Measurements from ENCODE around the gene WASF3.
A peak's percentile ranks its signal among the peaks of the same experiment; 100 is the strongest.
"Not testable (repeated sequence)": the region's sequence is repeated elsewhere in the genome, so short reads cannot be mapped to it uniquely, and the experiment has no call there.

Gene WASF3

DNA sequence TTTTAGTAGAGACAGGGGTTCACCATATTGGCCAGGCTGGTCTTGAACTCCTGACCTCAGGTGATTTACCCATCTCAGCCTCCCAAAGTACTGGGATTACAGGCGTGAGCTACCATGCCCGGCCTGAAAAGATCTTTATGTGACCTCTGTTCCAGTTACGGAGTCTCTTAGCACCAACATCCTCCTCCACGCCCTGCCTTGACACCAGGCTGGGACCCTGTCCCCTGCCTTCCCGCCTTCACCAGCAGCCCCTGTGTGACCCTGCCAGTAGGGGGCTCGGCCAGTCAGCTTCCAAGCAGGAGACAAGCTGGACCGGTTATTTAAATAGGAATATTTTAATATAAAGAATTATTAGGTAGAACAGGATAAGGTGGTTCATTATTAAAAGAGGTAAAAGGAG is 148.9 kb downstream of the WASF3 start:
- DNase-seq (ENCODE audit: low read depth in 1 of 2, low spot score in 1 of 2) = no peak
- no peak for TF ChIP-seq JUND (IDR thresholded peaks at IDR 0.05; ENCODE audit: low read depth)
- in situ Hi-C loops (cut with HindIII; ENCODE audit: low pct_unique_long_range_greater_than_20kb, low sequenced_read_pairs) = no loop called here

DNA sequence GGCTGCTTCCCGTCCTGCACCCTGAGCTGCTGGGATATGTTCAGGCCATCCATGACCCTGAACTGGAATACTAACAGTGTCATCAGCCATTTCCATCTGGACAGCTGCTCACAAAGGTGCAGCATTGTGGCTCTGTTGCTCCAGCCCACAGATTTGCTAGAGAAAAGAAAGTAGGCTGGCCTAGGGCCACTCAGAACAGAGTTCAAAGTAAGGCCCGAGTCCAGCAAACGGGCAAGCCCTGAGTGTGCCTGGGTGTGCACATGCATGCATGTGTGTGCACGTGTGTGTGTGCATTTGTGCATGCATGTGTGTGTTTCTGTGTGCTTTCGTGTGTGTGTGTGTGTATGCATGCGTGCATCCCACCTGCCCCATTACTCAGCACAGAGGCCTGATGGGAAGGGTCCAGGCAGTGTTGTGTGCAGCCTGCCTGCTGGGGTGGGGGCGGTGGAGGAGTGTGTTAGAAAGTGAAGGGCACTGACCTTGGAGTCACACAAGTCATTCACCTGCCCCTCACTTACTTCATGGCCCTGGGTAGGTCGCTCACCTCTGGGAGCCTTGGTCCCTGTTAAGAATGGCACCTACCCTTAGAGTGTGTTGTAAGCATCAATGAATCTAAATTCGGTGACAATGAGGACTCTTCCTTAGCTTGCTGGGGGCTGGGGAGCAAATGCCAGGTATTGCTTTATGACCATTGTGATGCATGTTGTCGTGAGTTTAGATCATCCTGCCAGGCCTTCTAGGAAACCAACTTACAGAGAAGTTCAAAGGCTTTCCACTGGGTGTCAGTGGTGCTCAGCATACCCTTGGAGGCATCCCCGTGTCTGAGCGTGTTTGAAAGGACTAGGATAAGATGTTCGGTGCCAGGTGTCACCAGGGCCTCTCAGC is 149.9 kb downstream of the WASF3 start:
- in situ Hi-C loops (cut with HindIII; ENCODE audit: low pct_unique_long_range_greater_than_20kb, low sequenced_read_pairs) = no loop called here
- peak; percentile 38 to 71 for DNase-seq (ENCODE audit: low read depth in 1 of 2, low spot score in 1 of 2)
- TF ChIP-seq JUND (IDR thresholded peaks at IDR 0.05; ENCODE audit: low read depth) = no peak

GRCh38 chr13:26708007-26708297 is 150.5 kb downstream of the WASF3 start:
- in situ Hi-C loops (cut with HindIII; ENCODE audit: low pct_unique_long_range_greater_than_20kb, low sequenced_read_pairs) = no loop called here

GRCh38 chr13:26709461-26709860 is 152.0 kb downstream of the WASF3 start:
- no peak for TF ChIP-seq JUND (IDR thresholded peaks at IDR 0.05; ENCODE audit: low read depth)
- DNase-seq (ENCODE audit: low read depth in 1 of 2, low spot score in 1 of 2) = no peak
- in situ Hi-C loops (cut with HindIII; ENCODE audit: low pct_unique_long_range_greater_than_20kb, low sequenced_read_pairs) = no loop called here

More at GRCh38 chr13:26708007-26708297, 150.5 kb downstream of the WASF3 start:
- no peak for TF ChIP-seq JUND (IDR thresholded peaks at IDR 0.05; ENCODE audit: low read depth)
- no peak for DNase-seq (ENCODE audit: low read depth in 1 of 2, low spot score in 1 of 2)

DNA sequence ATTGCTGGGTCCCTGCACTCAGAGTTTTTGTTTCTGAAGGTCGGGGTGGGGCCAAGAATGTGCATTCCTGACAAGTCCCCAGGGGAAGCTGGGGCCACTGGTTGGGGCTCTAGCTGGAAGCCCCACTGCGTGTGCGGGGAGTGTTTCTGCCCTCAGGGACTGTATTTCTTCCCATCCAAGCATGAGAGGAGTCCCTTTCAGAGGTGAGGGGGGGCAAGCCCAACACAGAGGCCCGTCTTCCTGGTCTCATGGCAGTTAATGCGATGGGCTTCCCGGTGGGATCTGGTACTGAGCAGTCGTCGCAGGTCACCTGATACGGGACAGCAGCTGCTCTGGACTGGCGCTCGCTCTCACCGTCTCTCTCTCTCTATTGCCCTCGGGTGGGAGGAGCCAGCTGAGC is 152.7 kb downstream of the WASF3 start:
- DNase-seq (ENCODE audit: low read depth in 1 of 2, low spot score in 1 of 2) = no peak
- TF ChIP-seq JUND (IDR thresholded peaks at IDR 0.05; ENCODE audit: low read depth) = no peak
- in situ Hi-C loops (cut with HindIII; ENCODE audit: low pct_unique_long_range_greater_than_20kb, low sequenced_read_pairs) = no loop called here

GRCh38 chr13:26711211-26711610 is 153.7 kb downstream of the WASF3 start:
- in situ Hi-C loops (cut with HindIII; ENCODE audit: low pct_unique_long_range_greater_than_20kb, low sequenced_read_pairs) = no loop called here
- no peak for DNase-seq (ENCODE audit: low read depth in 1 of 2, low spot score in 1 of 2)
- TF ChIP-seq JUND (IDR thresholded peaks at IDR 0.05; ENCODE audit: low read depth) = no peak

DNA sequence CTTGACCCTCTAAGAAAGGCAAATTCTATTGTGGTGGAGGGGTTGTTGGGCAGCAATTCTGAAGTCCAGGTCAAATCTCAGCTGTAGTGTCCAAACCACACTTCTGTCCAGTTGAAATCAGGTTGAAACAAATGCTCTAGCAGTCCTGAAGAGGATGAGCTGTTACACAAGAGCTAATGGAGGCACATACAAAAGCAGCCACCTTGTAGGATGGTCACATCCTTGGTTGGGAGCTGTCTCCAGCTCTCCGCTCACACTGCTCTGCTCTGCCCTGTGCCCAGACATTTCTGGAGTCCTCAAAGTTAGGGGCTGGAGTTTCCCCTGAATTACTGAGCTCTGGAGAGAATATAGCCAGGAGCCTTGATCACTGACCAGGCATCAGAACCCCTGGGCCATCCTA is 155.9 kb downstream of the WASF3 start:
- no peak for DNase-seq (ENCODE audit: low read depth in 1 of 2, low spot score in 1 of 2)
- in situ Hi-C loops (cut with HindIII; ENCODE audit: low pct_unique_long_range_greater_than_20kb, low sequenced_read_pairs) = no loop called here
- TF ChIP-seq JUND (IDR thresholded peaks at IDR 0.05; ENCODE audit: low read depth) = no peak

- in situ Hi-C loops (cut with HindIII; ENCODE audit: low pct_unique_long_range_greater_than_20kb, low sequenced_read_pairs) = no loop called here
These were observed 159.5 kb downstream of the WASF3 start for GRCh38 chr13:26716984-26717383.

DNA sequence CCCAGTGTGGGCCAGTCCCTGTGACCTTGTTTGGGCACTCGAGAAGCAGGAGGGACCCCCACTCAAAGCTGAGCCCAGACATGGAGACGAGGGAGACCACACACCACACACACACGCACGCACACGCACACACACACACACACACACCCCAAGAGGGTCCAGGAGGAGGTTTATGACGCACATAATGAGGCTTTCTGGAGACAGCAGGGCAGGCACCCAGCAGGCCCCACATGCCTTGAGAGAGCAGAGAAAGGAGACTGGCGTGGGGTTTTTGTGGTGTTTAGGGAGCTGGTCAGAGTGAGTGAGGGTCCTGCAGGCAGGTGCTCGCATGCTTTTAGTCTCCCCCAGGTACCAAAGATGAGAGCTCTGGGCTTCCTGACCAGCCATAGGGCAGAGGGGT is 160.7 kb downstream of the WASF3 start:
- DNase-seq (ENCODE audit: low read depth in 1 of 2, low spot score in 1 of 2) = no peak
- no peak for TF ChIP-seq JUND (IDR thresholded peaks at IDR 0.05; ENCODE audit: low read depth)
- in situ Hi-C loops (cut with HindIII; ENCODE audit: low pct_unique_long_range_greater_than_20kb, low sequenced_read_pairs) = no loop called here

More at GRCh38 chr13:26716984-26717383, 159.5 kb downstream of the WASF3 start:
- no peak for TF ChIP-seq JUND (IDR thresholded peaks at IDR 0.05; ENCODE audit: low read depth)
- no peak for DNase-seq (ENCODE audit: low read depth in 1 of 2, low spot score in 1 of 2)

GRCh38 chr13:26718872-26719271 is 161.4 kb downstream of the WASF3 start:
- DNase-seq (ENCODE audit: low read depth in 1 of 2, low spot score in 1 of 2) = no peak
- TF ChIP-seq JUND (IDR thresholded peaks at IDR 0.05; ENCODE audit: low read depth) = no peak
- in situ Hi-C loops (cut with HindIII; ENCODE audit: low pct_unique_long_range_greater_than_20kb, low sequenced_read_pairs) = no loop called here

DNA sequence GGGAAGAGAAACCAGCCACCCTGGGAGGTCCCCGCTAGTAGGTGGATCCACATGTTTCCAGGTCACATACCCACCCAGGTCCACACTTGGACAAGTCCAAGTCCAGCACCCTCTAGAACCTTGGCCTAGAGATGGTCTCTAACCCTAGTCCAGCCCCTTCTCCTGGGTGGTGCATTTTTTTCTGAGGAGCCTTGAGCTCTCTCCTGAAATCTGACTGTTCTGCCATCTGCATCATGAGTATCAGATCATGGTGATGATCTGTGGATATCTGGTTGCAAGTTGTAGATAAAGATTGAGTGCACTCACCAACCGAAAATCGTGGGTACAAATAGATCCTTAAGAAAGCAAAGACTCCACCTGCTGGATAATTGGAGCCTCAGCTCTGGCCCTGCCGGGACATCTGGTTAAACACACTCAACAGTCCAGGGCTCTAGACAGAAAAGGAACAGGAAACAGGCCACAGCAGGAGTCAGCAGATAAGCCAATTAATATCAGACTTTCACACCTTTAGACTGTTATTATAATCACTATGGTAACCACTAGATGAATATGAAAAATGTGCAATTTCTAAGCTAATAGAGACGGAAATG is 162.0 kb downstream of the WASF3 start:
- in situ Hi-C loops (cut with HindIII; ENCODE audit: low pct_unique_long_range_greater_than_20kb, low sequenced_read_pairs) = no loop called here
- peak in 1 of 2 experiments; percentile 16 for DNase-seq (ENCODE audit: low read depth in 1 of 2, low spot score in 1 of 2)
- TF ChIP-seq JUND (IDR thresholded peaks at IDR 0.05; ENCODE audit: low read depth) = no peak

DNA sequence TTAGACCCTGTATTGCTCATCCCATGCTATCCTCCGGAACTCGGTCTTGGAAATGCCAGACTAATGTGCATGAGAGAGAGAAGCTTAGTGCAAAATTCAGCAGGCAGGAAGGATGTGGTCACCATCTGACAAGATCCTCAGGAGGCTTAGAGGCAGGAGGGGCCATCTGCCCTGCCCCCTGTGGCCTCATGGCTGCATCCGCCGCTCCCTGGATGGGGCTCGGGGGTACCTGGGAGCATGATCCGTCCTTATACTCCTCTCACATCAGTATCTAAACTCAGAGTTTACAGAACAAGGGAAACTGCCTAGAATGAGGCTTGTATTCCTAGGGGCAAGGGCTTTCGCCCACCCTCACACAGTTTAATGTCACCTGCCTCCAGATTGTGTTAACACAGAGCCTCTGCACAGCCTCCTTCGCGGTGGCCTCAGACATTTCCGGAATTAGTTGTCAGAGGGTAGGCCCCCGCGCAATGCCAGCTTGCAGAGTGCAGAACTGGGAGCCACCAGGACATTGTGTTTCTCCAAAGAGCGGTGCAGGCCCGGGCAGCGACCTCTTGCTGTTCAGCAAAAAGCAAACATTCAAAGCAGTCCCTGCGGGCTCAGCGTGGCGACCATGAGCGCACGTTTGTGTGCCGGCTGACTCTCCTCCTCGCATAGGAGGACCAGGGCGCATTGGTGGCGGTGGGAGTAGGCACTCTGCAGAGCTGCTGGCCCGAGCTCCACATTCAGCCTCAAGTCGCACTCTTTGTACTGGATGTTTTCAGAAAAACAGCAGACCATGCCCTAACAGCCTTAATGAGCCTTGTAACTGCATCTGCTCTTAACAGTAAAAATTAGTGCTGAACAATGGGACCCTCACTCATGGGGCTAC is 164.0 kb downstream of the WASF3 start:
- in situ Hi-C loops (cut with HindIII; ENCODE audit: low pct_unique_long_range_greater_than_20kb, low sequenced_read_pairs) = no loop called here
- TF ChIP-seq JUND (IDR thresholded peaks at IDR 0.05; ENCODE audit: low read depth) = no peak
- DNase-seq (ENCODE audit: low read depth in 1 of 2, low spot score in 1 of 2) = peak in 1 of 2 experiments; percentile 6

DNA sequence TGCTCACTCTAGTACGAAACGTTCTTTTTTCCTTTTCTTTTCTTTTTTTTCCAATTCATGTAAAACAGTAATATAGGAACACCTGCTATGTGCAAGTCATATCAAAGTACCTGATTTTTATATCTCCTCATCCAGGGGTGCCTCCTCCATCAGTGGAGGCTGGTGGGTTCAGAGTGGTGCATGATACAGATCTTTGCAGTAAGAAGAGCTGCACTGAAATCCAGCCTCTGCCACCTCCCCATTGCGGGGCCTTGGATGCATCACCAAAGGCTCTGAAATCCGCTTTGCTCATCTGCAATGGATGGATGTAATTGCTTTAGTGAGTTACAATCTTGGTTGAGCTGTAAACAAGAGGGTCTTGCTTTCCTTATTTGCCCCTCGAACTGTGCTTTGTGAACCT is 164.8 kb downstream of the WASF3 start:
- DNase-seq (ENCODE audit: low read depth in 1 of 2, low spot score in 1 of 2) = no peak
- TF ChIP-seq JUND (IDR thresholded peaks at IDR 0.05; ENCODE audit: low read depth) = no peak
- in situ Hi-C loops (cut with HindIII; ENCODE audit: low pct_unique_long_range_greater_than_20kb, low sequenced_read_pairs) = no loop called here

DNA sequence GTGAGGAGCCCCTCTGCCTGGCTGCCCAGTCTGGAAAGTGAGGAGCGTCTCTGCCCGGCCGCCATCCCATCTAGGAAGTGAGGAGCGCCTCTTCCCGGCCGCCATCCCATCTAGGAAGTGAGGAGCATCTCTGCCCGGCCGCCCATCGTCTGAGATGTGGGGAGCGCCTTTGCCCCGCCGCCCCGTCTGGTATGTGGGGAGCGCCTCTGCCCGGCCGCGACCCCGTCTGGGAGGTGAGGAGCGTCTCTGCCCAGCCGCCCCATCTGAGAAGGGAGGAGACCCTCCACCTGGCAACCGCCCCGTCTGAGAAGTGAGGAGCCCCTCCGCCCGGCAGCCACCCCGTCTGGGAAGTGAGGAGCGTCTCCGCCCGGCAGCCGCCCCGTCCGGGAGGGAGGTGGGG is 166.1 kb downstream of the WASF3 start:
- in situ Hi-C loops (cut with HindIII; ENCODE audit: low pct_unique_long_range_greater_than_20kb, low sequenced_read_pairs); DNase-seq (ENCODE audit: low read depth in 1 of 2, low spot score in 1 of 2): not testable (repeated sequence)

Measured in T47D (cell line).